Measurements from ENCODE around the gene SMPD2. TPM values are rescaled to one million over a fixed set of nuclear protein-coding genes. Genes with fewer than 3 reads are reported as not detected.

SMPD2 gene
- total and polyA plus RNA-seq, 9 donors: 4.3 to 6.7 (median 5.4) TPM

GRCh38 chr6:109453156-109453555 is 12.6 kb downstream of the SMPD2 start:
- H3K27ac ChIP-seq (ENCODE audit: low read length): no peak overlapping the region
- H3K4me1 ChIP-seq (ENCODE audit: control insufficient read depth, insufficient read depth, low read length): peaks cover 44% of the 10 kb centered on the region
- no CpG with 5 or more reads among the region's 2 CpGs for WGBS (ENCODE audit: insufficient coverage)
- H3K36me3 ChIP-seq (ENCODE audit: control insufficient read depth, insufficient read depth, low read length): peaks cover 35% of the 10 kb centered on the region
- no peaks in the 10 kb centered on the region for H3K9me3 ChIP-seq (replicated peaks; ENCODE audit: control insufficient read depth, low read depth, low read length)
- H3K4me3 ChIP-seq (ENCODE audit: low read length): no peak overlapping the region
- H3K27me3 ChIP-seq (ENCODE audit: control insufficient read depth, insufficient read depth, low read length): no peaks in the 10 kb centered on the region
- no peak for DNase-seq

DNA sequence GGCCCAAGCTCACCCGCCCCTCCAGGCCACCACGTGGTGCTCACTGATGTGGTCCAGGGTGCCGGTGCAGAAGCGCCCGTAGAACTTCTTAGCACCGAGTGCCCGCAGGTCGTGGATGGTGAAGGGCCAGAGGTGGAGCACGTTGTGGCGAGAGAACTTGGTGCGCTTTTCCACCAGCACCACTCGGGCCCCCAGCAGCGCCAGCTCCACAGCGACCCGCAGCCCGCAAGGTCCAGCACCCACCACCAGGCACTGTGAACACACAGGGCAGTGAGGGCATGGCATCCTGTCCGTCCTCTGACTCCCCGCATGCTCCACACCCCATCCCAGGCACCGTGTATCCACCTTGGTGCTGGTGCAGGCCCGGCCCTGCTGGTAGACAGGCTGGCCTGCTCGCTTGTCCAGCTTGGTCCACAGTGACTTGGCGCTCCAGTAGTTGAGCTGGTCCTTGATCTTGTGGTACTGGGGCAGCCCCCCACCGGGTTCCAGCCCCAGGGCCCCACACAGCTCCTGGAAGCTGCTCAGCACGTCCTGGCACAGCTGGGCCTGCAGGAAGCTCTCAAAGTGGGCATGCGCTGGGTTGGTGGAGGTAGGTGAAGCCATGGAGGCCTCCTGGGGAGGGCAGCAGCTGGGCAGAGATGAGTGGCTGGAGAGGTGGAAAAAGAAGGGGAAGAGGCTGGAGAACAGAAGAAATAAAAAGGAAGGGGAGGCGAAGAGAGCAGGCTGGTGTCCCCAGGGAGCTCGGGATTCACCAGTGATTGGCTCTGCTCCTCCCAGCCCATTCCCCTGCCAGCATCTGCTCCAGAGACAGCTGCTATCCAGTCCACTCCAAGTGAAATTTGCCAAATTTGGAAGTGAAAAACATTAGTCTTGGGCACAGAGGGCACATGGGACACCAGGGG is 13.3 kb downstream of the SMPD2 start:
- 89% methylated on average over 18 of the region's 27 CpGs for WGBS (ENCODE audit: insufficient coverage)
- H3K27me3 ChIP-seq (ENCODE audit: control insufficient read depth, insufficient read depth, low read length): no peaks in the 10 kb centered on the region
- peak; percentile 88 for DNase-seq
- peak overlapping the region; percentile 91 for H3K4me3 ChIP-seq (ENCODE audit: low read length)
- H3K9me3 ChIP-seq (replicated peaks; ENCODE audit: control insufficient read depth, low read depth, low read length): no peaks in the 10 kb centered on the region
- H3K27ac ChIP-seq (ENCODE audit: low read length): peak overlapping the region; percentile 93
- H3K36me3 ChIP-seq (ENCODE audit: control insufficient read depth, insufficient read depth, low read length): peaks cover 29% of the 10 kb centered on the region
- H3K4me1 ChIP-seq (ENCODE audit: control insufficient read depth, insufficient read depth, low read length): peaks cover 42% of the 10 kb centered on the region

DNA sequence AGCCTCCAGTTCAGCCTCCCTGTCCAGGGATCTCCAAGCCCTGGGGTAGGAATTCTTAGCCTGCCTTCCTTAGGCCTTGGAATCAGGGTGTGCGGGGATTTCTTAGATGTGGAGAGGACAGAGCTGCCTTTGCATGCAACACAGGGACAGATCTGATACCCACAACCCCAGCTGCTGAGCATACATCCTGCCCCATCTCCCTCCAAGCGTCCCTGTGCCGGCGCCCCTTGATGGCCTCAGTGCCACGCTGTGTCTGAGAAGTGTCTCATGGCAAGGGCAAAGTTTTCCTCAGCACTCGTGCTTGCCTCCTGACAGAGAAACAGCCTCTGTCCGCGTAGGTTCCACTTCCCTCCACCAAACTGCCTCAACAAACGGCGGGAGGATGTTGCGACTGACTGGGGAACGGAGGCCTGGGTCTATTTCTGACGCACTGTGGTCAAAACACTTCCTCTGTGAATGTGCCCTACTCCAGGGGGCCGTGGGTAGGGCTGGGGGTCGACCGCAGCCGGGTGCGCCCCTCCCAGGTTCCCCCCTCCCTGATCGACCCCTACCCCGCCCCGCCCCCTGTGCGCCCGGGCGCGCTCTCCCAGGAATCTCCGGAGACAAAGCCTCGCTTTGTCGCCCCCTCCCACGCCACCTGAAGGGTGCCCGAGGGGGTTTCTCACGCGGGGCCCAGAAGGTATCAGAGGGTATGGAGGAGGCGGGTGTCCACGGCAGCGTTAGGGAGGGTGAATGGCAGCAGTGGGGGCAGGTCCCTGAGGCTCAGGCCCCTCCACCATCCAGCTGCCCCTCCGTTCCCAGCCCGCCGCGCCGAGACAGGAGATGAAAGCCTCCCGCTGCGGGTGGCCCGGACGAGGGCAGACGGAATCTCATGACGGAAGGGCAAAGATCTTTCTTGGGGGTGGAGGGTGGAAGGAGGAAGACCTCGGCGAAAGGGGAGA is 14.2 kb downstream of the SMPD2 start:
- Histone ChIP-seq H3K4me1 (ENCODE audit: control insufficient read depth, insufficient read depth, low read length) (peaks cover 42% of the 10 kb centered on the region), H3K4me3 (ENCODE audit: low read length) (peak overlapping the region; percentile 91), H3K9me3 (replicated peaks; ENCODE audit: control insufficient read depth, low read depth, low read length) (no peaks in the 10 kb centered on the region), H3K27me3 (ENCODE audit: control insufficient read depth, insufficient read depth, low read length) (no peaks in the 10 kb centered on the region), H3K36me3 (ENCODE audit: control insufficient read depth, insufficient read depth, low read length) (peaks cover 27% of the 10 kb centered on the region), H3K27ac (ENCODE audit: low read length) (peak overlapping the region; percentile 93)
- peak; percentile 80 for DNase-seq
- 3% methylated on average over 22 of the region's 48 CpGs for WGBS (ENCODE audit: insufficient coverage)

GRCh38 chr6:109455437-109456110 is 15.1 kb downstream of the SMPD2 start, which contains the start of gene MICAL1:
MICAL1 (minus strand) TSS chr6:109455772; CDS start chr6:109454196, 1,576 bp downstream.
- H3K9me3 ChIP-seq (replicated peaks; ENCODE audit: control insufficient read depth, low read depth, low read length): no peaks in the 10 kb centered on the region
- DNase-seq: peak; percentile 81
- peak within 1 kb of the TSS; percentile 93 for H3K27ac ChIP-seq (ENCODE audit: low read length)
- under 1% methylated on average over 21 of the region's 70 CpGs for WGBS (ENCODE audit: insufficient coverage)
- H3K4me3 ChIP-seq (ENCODE audit: low read length): peak within 1 kb of the TSS; percentile 91
- H3K27me3 ChIP-seq (ENCODE audit: control insufficient read depth, insufficient read depth, low read length): no peaks in the 10 kb centered on the region
- peaks cover 40% of the 10 kb centered on the region for H3K4me1 ChIP-seq (ENCODE audit: control insufficient read depth, insufficient read depth, low read length)
- H3K36me3 ChIP-seq (ENCODE audit: control insufficient read depth, insufficient read depth, low read length): peaks cover 19% of the 10 kb centered on the region

DNA sequence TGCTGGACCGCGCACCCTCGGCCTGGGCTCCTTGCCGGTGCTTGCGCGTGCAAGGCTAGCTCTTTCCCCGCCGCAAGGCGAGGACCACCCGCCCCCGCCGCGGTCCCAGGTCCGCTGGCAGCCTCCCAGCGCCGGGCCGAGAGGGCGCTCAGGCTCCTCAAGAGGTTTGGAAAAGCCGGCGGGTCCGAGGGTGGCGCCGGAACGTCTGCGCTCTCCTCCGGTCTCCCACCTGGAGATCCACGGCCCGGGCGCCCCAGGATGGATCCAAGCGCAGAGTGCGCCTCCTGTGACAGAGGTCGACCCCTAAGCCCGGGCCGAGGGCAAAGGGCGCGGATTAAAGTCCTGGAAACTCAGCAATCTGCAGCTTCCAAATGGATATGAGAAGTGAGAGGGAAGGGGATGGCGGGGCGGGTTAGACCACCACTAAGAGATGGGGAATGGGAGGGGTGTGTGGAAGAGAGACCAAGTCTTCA is 15.6 kb downstream of the SMPD2 start:
- DNase-seq: no peak
- Histone ChIP-seq H3K27ac (ENCODE audit: low read length) (peak overlapping the region; percentile 76), H3K36me3 (ENCODE audit: control insufficient read depth, insufficient read depth, low read length) (peaks cover 18% of the 10 kb centered on the region), H3K9me3 (replicated peaks; ENCODE audit: control insufficient read depth, low read depth, low read length) (no peaks in the 10 kb centered on the region), H3K4me1 (ENCODE audit: control insufficient read depth, insufficient read depth, low read length) (peaks cover 40% of the 10 kb centered on the region), H3K4me3 (ENCODE audit: low read length) (peak overlapping the region; percentile 91), H3K27me3 (ENCODE audit: control insufficient read depth, insufficient read depth, low read length) (no peaks in the 10 kb centered on the region)
- WGBS (ENCODE audit: insufficient coverage): 2% methylated on average over 36 of the region's 38 CpGs

- peaks cover 14% of the 10 kb centered on the region for H3K36me3 ChIP-seq (ENCODE audit: control insufficient read depth, insufficient read depth, low read length)
- H3K4me3 ChIP-seq (ENCODE audit: low read length): peak overlapping the region; percentile 91
- H3K9me3 ChIP-seq (replicated peaks; ENCODE audit: control insufficient read depth, low read depth, low read length): no peaks in the 10 kb centered on the region
- no peaks in the 10 kb centered on the region for H3K27me3 ChIP-seq (ENCODE audit: control insufficient read depth, insufficient read depth, low read length)
- peaks cover 40% of the 10 kb centered on the region for H3K4me1 ChIP-seq (ENCODE audit: control insufficient read depth, insufficient read depth, low read length)
- DNase-seq: peak; percentile 87
- H3K27ac ChIP-seq (ENCODE audit: low read length): peak overlapping the region; percentile 76
- 42% methylated on average over 4 of the region's 16 CpGs for WGBS (ENCODE audit: insufficient coverage)
Observed at GRCh38 chr6:109456710-109457561, 16.4 kb downstream of the SMPD2 start.

DNA sequence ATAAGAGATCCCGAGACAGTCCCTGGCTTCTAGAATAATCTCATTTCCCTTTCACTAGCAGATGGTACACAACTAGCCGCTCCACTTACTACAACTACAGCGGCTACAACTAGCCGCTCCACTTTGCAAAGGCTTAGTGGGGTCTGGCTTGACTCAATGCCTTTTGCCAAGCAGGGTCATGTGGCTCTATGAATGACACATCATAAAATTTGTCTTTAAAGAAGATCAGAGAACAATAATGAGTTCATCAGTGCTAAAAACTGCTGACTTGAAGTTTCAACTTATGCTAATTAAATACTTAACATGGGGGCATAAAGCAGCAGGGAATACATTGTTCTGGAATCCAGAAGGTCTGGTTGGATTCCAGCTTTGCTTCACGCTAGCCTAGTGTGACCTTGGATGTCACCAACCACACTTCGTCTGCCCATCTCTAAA is 17.1 kb downstream of the SMPD2 start:
- Histone ChIP-seq H3K4me3 (ENCODE audit: low read length) (no peak overlapping the region), H3K9me3 (replicated peaks; ENCODE audit: control insufficient read depth, low read depth, low read length) (no peaks in the 10 kb centered on the region), H3K4me1 (ENCODE audit: control insufficient read depth, insufficient read depth, low read length) (peaks cover 36% of the 10 kb centered on the region), H3K36me3 (ENCODE audit: control insufficient read depth, insufficient read depth, low read length) (peaks cover 11% of the 10 kb centered on the region), H3K27ac (ENCODE audit: low read length) (peak overlapping the region; percentile 76), H3K27me3 (ENCODE audit: control insufficient read depth, insufficient read depth, low read length) (no peaks in the 10 kb centered on the region)
- no peak for DNase-seq
- 66% methylated on average over 4 of the region's 6 CpGs for WGBS (ENCODE audit: insufficient coverage)

DNA sequence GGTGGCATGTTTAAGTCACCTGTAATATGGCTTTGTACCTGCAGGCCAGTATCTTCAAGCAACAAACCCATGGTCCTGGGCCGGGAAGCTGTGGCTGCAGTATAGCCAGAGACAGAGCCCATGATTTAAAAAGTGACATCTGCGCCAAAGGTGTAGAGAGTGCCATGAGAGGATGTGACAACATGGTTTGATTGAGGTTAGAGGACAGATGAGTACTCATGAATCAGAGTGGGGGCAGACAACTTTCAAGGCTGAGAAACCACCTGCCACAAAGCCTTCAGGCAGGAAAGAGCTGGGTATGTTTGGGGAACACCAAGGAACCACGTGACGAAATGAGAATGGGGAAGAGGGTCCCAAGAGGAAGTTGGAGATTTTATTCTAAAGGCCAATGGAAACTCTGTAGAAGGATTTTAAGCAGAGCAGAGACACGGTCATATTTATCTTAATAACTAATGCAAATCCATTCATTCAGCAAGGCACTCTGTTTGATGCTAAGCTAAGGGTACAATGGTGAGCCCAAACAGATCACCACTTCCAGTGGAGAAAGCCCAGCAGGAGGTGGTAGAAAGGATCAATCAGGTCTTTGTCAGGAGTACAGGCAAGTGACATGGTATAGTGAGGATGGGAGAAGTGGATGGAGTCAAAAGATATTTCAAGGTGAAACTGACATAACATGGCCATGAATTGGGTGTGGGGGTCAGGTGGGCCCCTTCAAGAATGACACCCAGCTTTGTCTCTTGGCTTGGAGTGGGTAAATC is 18.4 kb downstream of the SMPD2 start:
- H3K9me3 ChIP-seq (replicated peaks; ENCODE audit: control insufficient read depth, low read depth, low read length): no peaks in the 10 kb centered on the region
- H3K27me3 ChIP-seq (ENCODE audit: control insufficient read depth, insufficient read depth, low read length): no peaks in the 10 kb centered on the region
- H3K36me3 ChIP-seq (ENCODE audit: control insufficient read depth, insufficient read depth, low read length): peaks cover 9% of the 10 kb centered on the region
- H3K4me3 ChIP-seq (ENCODE audit: low read length): no peak overlapping the region
- DNase-seq: peak; percentile 55
- no peak overlapping the region for H3K27ac ChIP-seq (ENCODE audit: low read length)
- WGBS (ENCODE audit: insufficient coverage): 76% methylated on average over 4 of the region's 5 CpGs
- peaks cover 26% of the 10 kb centered on the region for H3K4me1 ChIP-seq (ENCODE audit: control insufficient read depth, insufficient read depth, low read length)
